Small intestine (tissue), 7 donors: ENCODE results near the gene ELAVL2. TPM values are rescaled to one million over a fixed set of nuclear protein-coding genes. Genes with fewer than 3 reads are reported as not detected.

Experiments
- DNase-seq, 2 donors: peaks; one replicate each; pipeline versions ENCODE4 v3.0.0 to v3.0.0-alpha.2; 2013
- FAIRE-seq: peaks from 2 replicates; lab custom pipeline; 2012; peaks lifted over from hg19 to GRCh38; lab: Jason Lieb, UNC
- H3K27ac ChIP-seq, 3 donors: one replicate each; pipeline ENCODE4 v1.5.1; 2013; ENCODE audit warnings: low read length in 2 of 3, mild to moderate bottlenecking in 2 of 3, control low read depth in 1 of 3, inconsistent platforms in 1 of 3, low read depth in 1 of 3, moderate library complexity in 1 of 3
- H3K27me3 ChIP-seq, 3 donors: one replicate each; pipeline ENCODE4 v1.6.1; 2013; ENCODE audit warnings: low read length in 3 of 3, inconsistent platforms in 1 of 3; ENCODE audit not compliant: control insufficient read depth in 3 of 3, insufficient read depth in 3 of 3
- H3K36me3 ChIP-seq, 3 donors: one replicate each; pipeline ENCODE4 v1.6.1; 2013; ENCODE audit warnings: low read length in 3 of 3, inconsistent platforms in 1 of 3, low read depth in 1 of 3, mild to moderate bottlenecking in 1 of 3, moderate library complexity in 1 of 3; ENCODE audit not compliant: control insufficient read depth in 3 of 3, insufficient read depth in 2 of 3
- H3K4me1 ChIP-seq, 3 donors: one replicate each; pipeline ENCODE4 v1.6.1; 2013; ENCODE audit warnings: low read length in 2 of 3, inconsistent platforms in 1 of 3, low read depth in 1 of 3, mild to moderate bottlenecking in 1 of 3, moderate library complexity in 1 of 3; ENCODE audit not compliant: control insufficient read depth in 3 of 3, insufficient read depth in 2 of 3
- H3K4me3 ChIP-seq, 3 donors: one replicate each; pipeline ENCODE4 v1.5.1; 2013; ENCODE audit warnings: low read length in 3 of 3, control low read depth in 1 of 3, inconsistent platforms in 1 of 3, low read depth in 1 of 3, mild to moderate bottlenecking in 1 of 3, moderate library complexity in 1 of 3
- H3K9me3 ChIP-seq, 2 donors: one replicate each; pipeline ENCODE4 v1.6.1; 2013; ENCODE audit warnings: low read depth in 1 of 2, low read length in 1 of 2; ENCODE audit not compliant: control insufficient read depth in 2 of 2, insufficient read depth in 1 of 2
- WGBS, 3 donors: extraction: QIAGEN DNeasy Blood & Tissue Kit; methylation state at CpG; one replicate each; pipeline ENCODE4 v1.1.7; 2013; 5-methylcytosine and 5-hydroxymethylcytosine counted together
- polyA plus RNA-seq, 4 donors: library from polyadenylated mRNA; stranded (reverse) in 3 of 4; unstranded in 1 of 4; fragments of 200-250 nt in 3 of 4; fragments of 120-200 nt in 1 of 4; gene quantifications; one replicate each; pipeline versions ENCODE4 v1.2.1 to v1.2.3, GENCODE V29; 2013
- donor health status: healthy with polysubstance abuse.
- donor health status: control.
- donor health status: control.
- donor health status: Bipolar disorder and iron deficiency.
- donor health status: healthy.

The ELAVL2 gene
- polyA plus RNA-seq, 4 donors: 0.27 to 0.30 TPM; not detected in 2

DNA sequence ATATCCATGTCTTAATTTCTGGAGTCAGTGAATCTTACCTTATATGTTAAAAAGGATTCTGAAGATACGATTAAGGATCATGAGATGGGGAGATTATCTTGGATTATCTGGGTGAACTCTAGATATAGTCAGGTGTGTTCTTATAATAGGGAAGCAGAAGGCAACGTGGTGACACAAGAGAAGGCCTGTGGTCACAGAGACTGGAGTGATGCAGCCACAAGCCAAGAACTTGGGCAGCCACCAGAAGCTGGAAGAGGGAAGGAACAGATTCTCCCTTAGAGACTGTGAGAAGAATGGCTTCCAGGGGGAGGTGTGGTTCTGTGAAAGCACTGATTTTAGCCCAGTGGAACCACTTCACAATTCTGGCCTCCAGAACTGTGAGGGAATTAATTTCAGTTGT lies 177.4 kb downstream of the ELAVL2 start:
- no peaks in the 10 kb centered on the region for H3K27me3 ChIP-seq
- no peak for FAIRE-seq

DNA sequence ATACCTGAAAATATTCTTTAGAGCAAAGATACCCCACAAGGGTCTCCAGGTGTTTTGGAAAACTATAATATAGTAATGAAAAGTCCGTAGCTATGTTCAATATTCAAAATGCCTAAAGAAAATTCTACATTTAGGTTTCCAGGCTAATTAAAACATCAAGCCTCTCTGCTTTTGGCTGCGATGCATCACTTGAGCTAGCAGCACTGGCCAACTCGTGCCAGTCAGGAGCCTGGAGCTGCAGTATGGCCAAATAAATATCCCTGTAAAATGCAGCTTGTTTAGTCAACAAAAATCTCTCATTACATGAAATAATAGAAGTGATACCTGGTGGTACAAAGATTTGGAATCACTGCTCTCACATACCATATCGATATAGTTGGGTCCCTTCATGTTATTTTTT lies 181.1 kb downstream of the ELAVL2 start:
- 72 to 84% (median 77%) methylated on average over 4 of the region's 4 CpGs for WGBS, 3 donors
- no peak for DNase-seq
- FAIRE-seq: no peak
- H3K36me3 ChIP-seq: no peaks in the 10 kb centered on the region
- no peaks in the 10 kb centered on the region for H3K27me3 ChIP-seq
- no peak overlapping the region for H3K4me3 ChIP-seq
- H3K9me3 ChIP-seq: no peaks in the 10 kb centered on the region
- H3K4me1 ChIP-seq: no peaks in the 10 kb centered on the region
- no peak overlapping the region for H3K27ac ChIP-seq

More for the DNA sequence above, 177.4 kb downstream of the ELAVL2 start:
- H3K36me3 ChIP-seq: no peaks in the 10 kb centered on the region
- no peak overlapping the region for H3K4me3 ChIP-seq
- no peak overlapping the region for H3K27ac ChIP-seq
- H3K4me1 ChIP-seq: no peaks in the 10 kb centered on the region
- DNase-seq: no peak
- WGBS, 3 donors: 48 to 75% (median 53%) methylated on average over 2 of the region's 2 CpGs
- H3K9me3 ChIP-seq: no peaks in the 10 kb centered on the region

DNA sequence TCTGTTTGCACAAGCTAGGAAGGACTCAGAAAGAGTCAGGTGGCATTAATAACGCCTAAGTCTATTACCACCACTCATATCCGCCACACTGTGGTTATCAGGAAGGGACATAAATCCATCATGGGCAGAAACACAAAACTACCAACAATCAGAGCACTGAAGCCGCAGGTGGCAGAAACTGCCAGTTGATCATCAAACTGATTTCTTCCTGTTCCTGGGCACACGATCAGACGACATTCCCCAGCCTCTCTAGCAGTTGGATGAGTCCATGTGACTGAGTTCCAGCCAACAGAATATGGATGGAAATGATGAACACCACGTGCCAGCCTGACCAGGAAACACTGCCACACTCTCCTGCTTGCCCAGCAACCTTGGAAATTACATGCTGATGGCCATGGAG lies 181.7 kb downstream of the ELAVL2 start:
- DNase-seq: no peak
- Histone ChIP-seq H3K36me3 (no peaks in the 10 kb centered on the region), H3K27me3 (no peaks in the 10 kb centered on the region), H3K4me3 (no peak overlapping the region), H3K4me1 (no peaks in the 10 kb centered on the region), H3K27ac (no peak overlapping the region), H3K9me3 (no peaks in the 10 kb centered on the region)
- FAIRE-seq: no peak
- WGBS, 3 donors: 60 to 69% (median 64%) methylated on average over 6 of the region's 6 CpGs

DNA sequence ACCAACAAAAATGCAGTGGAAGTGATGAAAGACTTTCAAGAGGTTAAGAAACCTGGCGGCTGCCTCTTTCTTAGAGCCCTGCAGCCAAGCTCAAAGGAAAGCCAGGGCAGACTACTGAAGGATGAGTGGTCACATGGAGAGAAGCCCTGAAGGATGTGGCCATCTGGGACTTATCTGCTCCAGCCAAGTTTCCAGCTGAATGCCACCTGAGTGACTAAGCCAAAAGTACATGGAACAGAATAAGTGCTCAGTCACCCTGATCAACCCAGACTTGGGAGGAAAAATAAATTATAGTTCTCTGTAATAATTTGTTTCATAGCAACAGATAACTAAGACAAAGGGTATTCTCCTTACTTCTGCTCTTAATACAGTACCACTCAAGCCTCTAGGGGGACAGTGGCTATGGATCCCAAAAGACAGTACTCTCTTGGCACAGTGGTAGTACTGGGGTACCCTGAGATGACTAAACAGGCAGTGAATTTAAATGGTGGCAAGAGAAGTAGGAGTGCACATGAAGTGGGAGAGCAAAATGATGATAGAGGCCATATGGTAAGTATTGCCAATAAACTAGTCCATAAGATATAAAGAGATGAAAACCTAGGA lies 182.3 kb downstream of the ELAVL2 start:
- Histone ChIP-seq H3K4me1 (no peaks in the 10 kb centered on the region), H3K27me3 (no peaks in the 10 kb centered on the region), H3K36me3 (no peaks in the 10 kb centered on the region), H3K9me3 (no peaks in the 10 kb centered on the region), H3K4me3 (no peak overlapping the region), H3K27ac (no peak overlapping the region)
- DNase-seq (no peak), FAIRE-seq (no peak)
- WGBS, 3 donors: 89 to 96% (median 95%) methylated on average over 1 of the region's 1 CpG
